Stimulated activated CD4-positive, alpha-beta T cell treated with anti-CD3 and anti-CD28 coated beads, Interleukin-4, amount 100 ng/mL, for 48 hours (primary cell): ENCODE results near the gene DNAJC19.

Experiments
- DNase-seq, 2 donors: peaks; one replicate each; pipeline ENCODE4 v3.0.0-alpha.2; 2020; ENCODE audit warnings: low read depth in 2 of 2

The DNAJC19 gene

DNA sequence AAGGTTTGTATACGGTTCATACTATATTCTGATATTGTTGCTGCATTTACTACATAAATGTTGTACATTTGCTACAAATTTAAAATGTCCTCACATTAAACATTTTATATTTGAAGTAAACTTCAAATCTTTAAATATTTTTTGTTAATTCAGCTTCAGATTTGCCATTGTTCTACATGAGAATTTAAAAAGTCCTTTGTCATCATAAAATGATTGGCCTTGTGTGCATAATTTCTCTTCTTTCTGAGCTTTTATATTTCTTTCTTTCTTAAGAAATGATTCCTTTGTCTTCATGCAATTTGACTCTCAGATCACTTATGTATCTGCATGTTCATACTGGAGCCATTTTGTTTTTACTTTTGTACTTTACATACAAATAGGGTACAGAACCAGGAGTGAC, 28.0 kb downstream of the DNAJC19 start:
- DNase-seq, result no peak

DNA sequence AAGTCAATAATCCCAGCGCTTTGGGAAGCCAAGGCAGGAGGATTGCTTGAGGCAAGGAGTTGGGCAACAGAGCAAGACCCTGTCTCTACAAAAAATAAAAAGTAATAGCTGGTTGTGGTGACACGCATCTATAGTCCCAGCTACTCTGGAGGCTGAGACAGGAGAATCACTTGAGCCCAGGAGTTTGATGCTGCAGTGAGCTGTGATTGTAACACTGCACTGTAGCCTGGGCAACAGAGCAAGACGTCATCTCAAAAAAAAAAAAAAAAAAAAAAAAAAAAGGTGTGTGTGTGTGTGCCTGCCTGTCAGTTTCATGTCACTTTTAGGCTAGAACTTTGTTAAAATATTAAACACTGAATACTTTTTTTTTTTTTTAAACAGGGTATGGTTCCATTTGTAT, 28.4 kb downstream of the DNAJC19 start:
- DNase-seq, result no peak

DNA sequence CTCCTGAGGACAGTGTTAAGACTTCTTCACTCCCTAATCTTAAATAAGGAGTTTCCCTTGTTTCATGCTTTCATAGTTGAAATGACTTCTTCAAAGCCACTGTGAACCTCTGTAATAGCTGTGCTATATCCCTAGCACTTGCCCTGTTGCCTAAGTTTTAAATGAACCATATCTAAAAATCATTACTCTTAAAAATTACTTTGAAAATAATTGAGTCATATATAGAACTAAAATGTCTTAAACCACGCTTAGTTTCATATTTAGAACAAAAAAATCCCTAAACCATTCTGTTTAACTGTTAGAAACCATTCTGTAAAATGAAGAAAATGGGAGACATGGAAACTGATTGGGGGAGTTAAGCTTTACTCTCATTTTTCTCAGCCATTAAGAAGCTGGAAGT, 29.8 kb downstream of the DNAJC19 start:
- no peak for DNase-seq

DNA sequence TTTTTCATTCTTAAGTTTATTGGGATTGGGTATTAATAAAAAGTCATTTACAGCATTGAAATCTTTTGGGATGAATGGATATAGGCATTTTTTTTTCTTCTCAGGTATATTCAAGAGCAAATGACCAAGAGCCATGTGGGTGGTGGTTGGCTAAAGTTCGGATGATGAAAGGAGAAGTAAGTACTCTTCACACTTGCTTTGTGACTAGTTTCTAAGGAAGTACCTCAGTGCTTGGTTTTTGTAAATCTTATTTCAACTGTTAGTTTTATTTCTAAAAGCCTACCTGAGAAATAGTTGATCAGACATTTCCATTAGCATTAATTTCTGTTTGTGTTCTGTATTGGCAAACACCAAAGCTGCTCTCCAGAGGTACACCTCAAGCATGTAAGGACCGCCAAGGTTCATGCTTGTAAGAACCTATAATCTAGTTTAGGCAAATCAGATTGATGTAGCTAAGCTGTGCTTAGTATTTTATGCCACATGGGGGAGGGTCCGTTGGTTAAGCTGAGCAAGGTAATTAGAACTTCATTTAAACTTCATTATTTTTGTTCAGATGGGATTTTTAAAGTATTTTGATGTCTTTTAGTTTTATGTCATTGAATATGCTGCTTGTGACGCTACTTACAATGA, 41.7 kb downstream of the DNAJC19 start:
- DNase-seq, result no peak

DNA sequence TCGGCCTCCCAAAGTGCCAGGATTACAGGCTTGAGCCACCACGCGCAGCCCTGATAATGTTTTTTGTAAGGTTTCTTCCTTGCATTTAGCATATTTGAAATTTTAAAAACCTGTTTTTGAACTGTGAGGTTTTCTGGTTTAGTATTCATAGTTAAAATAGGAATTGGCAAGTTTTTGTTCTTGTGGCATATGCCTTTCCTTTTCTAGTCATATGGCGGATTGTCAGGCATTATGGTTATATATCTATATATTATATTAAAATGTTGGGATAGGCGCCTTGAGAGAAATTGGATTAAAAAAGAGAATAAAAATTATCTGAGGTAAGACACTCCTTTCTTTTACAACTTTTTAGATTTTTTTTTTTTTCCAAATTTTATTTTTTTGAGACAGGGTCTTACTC, 48.7 kb downstream of the DNAJC19 start:
- DNase-seq, result no peak

DNA sequence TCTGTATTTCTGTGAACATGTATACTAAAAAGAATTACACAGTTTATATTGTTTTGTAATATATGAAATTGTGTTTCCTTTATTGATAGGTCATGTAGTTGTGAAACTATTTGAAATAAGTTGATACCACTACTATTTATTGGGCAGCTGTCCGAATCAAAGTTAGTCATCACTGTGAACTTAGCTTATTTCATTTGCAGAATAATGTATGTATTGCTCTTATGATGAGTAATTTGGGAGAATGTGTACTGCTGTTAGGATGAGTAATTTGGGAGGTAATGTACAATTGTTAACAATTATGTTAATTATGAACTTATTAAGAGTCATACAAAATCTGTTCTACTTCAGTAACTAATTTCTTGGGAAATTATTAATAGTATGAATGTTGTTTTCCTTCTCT, 54.9 kb downstream of the DNAJC19 start:
- no peak for DNase-seq
